Measurements from ENCODE around the gene HMCN2.

HMCN2 gene

DNA sequence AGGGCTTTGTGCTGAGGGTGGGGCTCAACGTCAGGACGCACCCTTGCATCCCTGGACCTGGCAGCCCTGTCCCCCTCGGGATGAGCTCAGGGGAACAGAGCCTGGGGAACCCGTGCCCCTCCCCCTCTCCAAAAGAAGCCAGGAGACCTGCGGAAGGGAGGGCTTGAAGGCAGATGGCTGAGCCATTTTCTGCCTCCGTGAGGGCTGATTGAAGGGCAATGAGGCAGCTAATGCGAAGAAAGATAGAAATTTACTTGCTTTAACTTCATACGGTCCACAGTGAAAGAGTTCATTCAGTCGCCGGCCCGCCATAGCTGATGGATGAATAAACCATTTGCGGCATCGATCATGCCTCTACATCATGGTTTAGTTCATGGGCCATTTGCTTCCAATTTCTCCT lies 208.0 kb downstream of the HMCN2 start:
- DNase-seq = no peak

DNA sequence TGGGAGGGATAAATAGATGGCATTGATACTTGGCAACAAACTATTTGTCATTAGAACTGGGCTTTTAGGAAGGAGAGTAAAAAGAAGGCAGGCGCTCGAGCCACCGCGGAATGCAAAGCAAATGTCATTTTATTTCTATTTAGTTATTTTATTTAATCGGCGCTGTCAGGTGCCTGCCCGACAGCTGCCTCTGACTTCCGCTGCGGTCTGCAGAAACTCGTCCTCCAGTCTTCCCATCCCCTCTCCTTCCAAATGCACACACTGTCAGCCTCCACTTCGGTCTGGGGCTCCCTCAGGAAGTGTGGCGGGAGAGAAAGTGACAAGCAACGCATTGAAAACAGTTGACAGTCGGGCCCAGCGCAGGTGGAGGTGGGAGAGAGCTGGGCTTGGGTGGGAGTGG lies 208.5 kb downstream of the HMCN2 start:
- DNase-seq = no peak

DNA sequence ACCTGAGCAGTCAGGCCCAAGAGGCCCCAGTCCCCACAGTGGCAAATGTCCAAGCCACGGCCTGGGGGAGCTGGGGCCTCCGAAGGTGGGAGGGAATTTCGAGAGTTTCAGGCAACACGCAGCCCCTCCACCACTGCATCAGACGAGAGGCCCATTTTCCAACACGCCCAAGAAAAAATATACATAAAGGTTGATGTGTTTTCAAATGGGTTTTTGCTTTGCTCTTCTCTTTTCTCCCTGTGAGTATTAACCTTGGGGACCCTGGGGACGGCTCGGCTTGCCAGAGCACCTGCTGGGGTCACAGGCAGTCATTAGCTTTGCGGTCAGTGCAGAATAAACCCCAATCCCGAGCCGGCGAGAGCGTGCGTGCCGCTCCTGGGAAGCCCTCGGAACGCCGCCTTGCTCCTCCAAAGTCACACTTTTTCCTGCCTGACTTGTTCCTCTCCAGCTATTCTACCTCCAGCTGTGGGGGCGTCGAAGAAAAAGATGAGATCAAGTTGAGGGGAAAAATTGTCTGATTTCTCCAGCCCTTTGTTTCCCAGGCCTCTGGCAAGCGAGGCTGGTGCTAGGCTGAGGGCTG lies 210.7 kb downstream of the HMCN2 start:
- no peak for DNase-seq

DNA sequence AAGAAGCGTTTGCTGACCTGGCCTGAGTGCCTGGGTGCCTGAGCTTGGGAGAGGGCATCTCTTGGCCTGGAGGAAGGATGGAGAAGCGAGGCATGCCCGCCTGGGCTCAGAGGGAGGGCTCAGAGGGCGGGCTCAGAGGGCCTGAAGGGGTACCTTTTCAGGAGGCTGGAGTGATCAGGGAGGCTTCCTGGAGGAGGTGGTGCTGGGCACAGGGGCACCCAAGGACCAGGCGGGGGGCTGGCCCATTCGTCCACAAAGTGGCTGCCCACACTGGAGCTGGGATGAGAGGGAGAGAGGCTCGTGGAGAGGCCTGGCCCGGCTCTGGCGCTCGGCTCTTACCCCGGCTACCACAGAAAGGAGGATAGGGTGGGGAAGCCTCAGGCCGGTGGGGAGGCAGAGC lies 212.0 kb downstream of the HMCN2 start:
- DNase-seq = no peak

DNA sequence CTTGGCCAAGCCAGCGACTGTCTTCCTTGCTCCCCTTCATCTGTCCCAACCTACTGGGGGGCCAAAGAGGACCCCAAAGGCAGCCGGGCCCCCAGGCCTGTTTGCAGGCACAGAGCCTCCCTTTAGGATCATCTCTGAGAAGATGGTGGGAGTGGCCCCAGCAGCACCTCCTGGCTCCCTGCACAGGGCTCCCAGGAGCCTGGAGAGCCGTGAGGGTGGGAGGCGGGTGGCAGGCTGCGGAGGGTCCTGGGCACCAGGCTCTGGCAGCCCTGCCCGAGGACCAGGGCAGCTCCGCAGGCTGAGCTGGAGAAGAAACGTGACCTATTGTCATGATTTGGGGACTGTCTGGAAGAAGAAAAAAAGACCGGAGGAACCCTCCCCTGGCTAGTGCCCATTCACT lies 212.6 kb downstream of the HMCN2 start:
- no peak for DNase-seq

DNA sequence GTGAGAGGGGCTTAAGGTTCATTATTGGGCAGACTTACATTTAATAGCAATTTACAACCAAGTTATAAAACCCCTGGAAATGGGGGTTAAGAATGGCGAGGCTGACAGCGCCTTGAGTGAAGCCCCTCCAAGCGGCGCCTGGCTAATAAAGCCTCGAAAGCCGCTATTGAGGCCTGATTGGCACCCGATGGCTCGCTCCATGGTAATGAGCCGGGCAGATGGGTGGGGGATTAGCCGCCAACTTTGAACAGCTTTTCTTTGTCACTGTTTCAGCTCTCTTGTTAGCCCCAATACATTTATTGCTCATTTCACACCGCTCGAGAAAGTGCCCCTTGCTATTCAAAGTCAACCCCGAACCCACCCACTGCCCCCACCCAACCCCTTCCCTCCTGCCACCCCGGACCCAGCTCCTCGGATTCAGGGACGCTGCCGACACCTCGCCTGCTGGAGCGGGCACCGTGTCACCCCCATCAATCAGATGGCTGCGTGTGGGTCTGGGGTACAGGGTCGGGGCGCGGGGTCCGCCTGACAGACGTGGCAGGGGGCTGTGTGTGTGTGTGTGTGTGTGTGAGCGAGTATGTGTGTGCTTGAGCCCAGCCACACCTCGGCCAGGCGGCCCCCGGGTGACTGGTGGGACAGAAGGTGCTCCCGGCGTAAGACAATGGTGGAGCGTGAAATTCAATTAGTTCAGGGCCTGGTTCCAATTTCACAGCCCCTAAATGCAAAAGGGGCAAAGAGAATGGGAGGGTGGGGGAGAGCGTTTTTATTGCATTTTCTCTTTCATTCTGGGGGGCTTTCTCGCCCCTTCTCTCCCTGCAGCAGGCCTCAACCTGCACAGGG lies 213.4 kb downstream of the HMCN2 start:
- no peak for DNase-seq

DNA sequence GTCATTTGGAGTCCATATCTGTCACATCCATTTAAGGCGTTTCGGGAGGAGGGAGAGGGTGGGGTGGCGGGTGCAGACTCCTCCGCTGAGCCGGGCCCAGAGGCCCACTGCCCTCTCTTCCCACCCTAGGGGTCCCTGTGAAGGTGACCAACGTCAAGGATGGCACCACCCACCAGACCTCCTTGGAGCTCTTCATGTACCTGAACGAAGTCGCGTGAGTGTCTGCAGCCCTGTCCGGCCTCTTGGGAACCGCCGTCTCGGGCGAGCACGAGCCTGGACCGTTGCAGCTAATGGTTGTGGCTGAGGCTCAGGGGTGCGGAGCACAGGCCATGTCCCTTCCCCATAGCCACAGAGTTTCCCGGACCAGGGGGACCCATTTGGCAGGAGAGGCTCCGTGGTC lies 214.0 kb downstream of the HMCN2 start:
- no peak for DNase-seq

DNA sequence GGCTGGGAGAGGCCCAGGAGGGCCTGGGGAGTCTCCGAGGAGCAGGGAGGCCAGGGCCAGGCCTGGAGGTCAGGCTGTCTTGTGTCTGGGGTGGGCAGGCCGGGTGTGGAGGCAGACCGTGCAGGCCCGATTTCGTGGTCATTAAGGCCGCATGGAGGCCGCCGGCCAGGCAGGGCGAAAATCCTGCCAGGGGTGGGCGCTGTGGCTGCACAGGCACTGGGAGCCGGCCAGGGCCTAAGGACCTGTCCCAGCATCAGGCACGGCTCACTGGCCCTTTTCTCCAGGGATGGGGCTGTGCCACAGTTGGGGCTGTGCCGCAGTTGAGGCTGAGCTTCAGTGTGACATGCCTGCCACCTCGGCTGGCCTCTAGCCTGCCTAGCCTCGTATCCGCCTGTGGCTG lies 215.1 kb downstream of the HMCN2 start:
- DNase-seq = no peak

DNA sequence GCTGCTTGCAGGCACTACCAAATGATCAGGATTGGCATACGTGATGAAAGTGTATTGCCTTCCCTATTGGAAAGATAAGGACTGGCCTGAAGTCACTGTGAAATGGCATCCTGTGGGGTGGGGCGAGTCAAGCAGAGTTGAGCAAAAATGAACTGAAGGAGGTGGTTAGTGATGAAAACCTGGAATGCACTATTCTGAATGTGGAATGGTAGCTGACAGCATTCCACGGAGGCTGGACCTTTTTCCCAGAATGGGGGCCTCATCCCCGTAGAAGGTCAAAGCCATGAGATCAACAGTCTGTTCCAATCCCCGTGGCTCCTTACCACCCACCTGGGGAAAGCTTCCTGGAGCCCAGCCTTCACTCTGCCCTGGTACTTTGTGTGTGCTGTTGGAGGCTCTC lies 216.9 kb downstream of the HMCN2 start:
- DNase-seq = peak; percentile 7

DNA sequence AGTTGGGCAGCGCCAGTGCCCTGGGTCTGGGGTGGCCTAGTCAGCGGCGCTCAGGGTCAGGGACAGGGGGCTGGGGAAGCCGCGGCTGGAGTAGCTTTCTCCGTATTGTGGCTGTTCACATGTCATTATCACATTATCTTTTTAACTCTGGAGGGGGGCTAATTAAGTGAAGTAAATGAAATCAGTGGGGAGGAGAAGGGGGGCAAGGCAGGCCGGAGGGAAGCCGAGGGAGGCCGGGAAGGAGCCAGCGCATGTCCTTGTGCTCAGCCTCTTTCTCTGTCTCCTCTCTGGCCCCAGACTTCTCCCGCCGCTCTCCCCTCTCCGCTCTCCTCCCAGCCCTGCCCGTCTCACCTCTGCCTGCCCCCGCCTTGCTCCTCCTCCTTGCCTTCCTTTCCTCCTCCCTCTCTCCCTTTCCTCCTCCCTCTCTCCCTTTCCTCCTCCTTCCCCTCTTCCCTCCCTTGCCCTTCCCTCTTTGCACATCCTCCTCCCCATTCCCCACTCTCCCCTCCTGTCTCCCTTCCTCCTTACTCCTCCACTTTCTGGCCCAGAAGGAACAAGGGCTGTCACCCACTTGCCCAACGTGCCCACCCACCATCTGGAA lies 217.9 kb downstream of the HMCN2 start:
- DNase-seq = no peak

All from fibroblast of skin of back (primary cell).